ENCODE data around the gene TDRD7.
"Not testable (repeated sequence)": the region's sequence is repeated elsewhere in the genome, so short reads cannot be mapped to it uniquely, and the experiment has no call there.

Gene TDRD7

DNA sequence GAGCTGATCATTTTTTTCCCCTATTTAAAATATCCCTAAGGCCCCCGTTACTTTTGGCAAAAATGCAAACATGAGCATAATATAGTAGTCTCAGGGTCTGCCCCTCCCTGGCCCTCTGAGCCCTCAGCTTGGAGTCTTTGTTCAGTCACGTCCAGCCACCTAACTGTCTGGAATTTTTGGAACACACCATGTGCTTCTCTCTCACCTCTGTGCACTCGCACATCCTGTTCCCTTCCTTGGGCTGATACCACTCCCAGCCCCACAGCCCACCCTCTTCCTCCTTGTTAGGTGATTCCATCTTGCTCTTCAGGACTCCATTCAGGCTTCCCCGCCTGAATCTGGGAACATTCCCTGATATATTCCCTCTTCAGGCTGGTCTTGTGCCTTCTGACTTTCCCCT, 16.0 kb downstream of the TDRD7 start:
- DNase-seq (ENCODE audit: low read depth) = no peak

DNA sequence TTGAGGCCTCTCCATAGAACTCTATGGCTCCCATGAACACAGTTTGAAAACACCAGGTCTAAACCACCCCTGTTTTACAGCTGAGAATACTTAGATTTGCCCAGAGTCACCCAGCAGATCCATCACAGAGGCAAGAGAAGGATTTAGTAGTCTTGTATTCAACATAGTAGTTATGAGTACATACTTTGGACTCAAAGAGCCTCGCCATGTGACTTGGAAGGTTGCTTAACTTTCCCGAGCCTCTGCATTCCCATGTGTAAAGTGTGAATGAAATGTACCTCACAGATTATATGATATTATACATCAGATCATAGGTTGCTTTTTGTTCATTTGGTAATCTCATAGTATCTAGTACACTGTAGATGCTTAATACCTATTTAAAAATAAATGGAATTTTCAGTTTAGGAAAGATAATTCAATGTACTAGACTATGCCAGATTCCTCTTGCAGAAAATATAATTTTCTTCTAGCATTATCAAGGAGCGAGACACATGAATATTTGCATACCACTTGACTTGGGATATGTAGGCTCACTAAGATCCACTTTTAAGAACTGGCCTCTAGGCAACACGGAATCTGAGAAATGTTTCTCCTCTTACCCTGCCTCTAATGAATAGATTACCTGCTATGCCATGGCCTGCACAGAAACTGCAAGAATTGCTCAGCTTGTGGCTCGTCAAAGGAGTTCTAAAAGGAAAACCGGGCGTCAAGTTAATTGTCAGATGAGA, 18.6 kb downstream of the TDRD7 start:
- no peak for DNase-seq (ENCODE audit: low read depth)

DNA sequence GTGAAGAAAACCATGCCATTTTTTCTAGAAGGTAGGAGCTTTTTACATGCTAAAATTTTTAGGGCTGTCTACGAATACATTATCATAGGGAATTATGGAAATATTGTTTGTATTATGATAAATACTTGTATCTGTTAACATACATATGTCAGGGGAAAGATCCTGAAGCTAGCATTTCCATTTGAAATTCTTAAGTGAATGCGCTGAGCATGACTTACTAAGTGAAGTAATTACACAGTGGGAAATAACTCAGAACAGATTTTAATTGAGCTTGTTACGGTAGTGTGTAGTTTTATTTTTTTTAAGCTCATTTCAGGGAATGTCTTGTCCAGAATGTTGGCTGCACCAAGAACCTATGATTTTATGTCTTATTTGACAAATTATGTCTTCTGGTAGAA, 19.1 kb downstream of the TDRD7 start:
- no peak for DNase-seq (ENCODE audit: low read depth)

- DNase-seq (ENCODE audit: low read depth) = no peak
Observed at GRCh38 chr9:97431549-97432143, 19.8 kb downstream of the TDRD7 start.

DNA sequence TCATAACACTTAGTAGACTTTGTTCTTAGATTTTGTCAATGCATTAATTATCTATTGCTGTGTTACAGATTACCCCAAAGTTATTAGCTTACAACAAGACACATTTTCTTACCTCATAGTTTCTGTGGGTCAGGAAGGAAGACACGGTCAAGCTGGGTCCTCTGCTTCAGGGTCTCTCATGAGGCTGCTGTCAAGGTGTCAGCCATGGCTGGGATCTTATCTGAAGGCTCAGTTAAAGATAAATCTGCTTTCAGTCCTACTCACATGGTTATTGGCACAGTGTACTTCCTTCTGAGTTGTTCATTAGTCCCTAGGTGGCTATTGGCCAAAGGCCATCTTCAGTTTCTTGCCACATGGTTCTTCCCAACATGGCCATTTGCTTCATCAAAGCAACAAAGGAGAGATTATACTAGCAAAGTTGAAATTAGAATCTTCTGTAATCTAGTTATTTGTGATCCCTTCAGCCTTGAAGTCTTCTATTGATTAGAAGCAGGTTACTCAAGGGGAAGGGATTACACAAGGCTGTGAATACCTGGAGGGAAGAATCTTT, 25.2 kb downstream of the TDRD7 start:
- DNase-seq (ENCODE audit: low read depth) = no peak

DNA sequence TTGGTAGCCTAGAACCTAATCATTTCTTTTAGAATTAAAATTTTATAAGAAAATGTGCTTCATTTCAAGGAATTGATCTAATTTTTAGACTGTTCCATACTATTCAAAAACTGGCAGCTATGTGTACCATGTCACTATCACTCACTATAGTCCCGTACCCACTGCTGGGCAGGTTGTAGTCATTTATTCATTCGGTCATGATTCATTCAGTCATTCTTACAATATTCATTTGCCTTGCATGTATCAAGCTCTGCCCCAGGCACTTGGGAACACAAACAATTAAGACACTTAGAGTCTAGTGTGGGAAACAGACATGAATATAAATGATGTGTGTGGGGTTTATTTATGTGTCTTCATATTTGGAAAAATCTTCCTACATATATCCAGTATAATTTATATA, 26.4 kb downstream of the TDRD7 start:
- DNase-seq (ENCODE audit: low read depth) = no peak

- DNase-seq (ENCODE audit: low read depth) = no peak
Observed at GRCh38 chr9:97438666-97439065, 26.8 kb downstream of the TDRD7 start.

- no peak for DNase-seq (ENCODE audit: low read depth)
Observed at GRCh38 chr9:97440160-97440559, 28.3 kb downstream of the TDRD7 start.

GRCh38 chr9:97441729-97442128, 29.8 kb downstream of the TDRD7 start:
- DNase-seq (ENCODE audit: low read depth) = no peak

DNA sequence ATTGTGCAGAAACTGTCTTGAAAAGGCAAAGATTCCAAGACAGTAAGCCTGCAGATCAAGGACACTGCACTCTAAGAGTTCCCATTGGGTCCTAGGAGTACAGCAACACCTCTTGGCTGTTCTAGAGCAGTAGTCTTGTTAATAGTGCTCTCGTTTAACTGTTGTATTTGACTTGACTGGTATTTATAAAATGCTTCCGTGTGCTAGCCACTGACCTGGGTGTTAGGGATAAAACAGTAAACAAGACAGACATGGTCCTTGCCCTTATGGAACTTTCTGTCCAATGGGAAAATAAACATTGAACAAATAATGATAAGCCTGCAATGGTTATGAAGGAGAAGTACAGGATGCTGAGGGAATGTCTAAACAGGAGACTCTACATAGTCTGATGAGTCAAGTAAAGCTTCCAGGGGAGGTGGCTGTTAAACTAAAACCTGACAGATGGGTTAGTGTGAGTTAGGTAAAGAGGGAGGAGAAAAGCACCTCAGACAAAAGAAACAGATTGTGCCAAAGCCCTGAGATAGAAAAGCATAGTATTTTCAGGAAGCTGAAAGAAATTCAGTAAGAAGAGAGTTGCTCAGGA, 33.3 kb downstream of the TDRD7 start:
- no peak for DNase-seq (ENCODE audit: low read depth)

GRCh38 chr9:97447001-97447400, 35.1 kb downstream of the TDRD7 start:
- DNase-seq (ENCODE audit: low read depth) = no peak

- not testable (repeated sequence) for DNase-seq (ENCODE audit: low read depth)
Observed at GRCh38 chr9:97453573-97453972, 41.7 kb downstream of the TDRD7 start.

GRCh38 chr9:97456841-97457240, 44.9 kb downstream of the TDRD7 start:
- DNase-seq (ENCODE audit: low read depth) = not testable (repeated sequence)

DNA sequence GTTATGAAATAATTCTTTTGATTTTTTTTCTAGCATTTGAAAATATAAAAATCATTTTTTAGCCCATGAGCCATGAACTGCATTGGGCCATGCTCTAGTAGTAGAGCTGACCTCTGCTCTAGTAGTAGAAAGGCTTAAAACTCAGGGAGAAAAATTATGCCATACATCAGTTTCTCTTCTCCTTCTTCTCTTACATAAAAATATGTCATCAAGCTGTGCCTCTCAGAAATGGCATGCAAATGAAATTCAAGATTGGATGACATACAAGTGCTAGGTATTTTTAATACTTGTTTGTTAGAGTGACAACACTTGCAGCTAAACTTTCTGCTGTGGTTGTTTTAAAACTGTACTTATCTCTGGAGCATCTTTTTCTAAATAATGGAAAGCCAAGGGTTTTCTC, 47.4 kb downstream of the TDRD7 start:
- DNase-seq (ENCODE audit: low read depth) = no peak

DNA sequence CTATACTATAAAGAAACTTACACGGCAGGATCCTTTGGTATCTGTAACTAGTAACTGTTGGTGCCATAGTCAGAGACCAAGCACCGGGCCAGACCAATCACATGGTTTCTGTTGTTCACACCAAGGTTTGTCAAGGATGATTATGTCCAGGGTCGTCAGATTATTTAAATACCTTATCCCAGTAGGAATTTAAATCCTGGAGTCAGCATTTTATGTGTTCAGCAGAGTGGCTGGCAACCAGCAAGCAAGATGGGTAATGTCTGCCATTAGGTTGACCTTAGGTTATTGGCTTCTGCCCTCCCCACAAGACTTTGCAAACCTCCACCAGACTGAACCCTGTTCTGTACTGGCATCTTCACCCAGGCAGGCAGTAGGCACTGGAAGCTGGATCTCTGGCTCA, 50.3 kb downstream of the TDRD7 start:
- DNase-seq (ENCODE audit: low read depth) = no peak

DNA sequence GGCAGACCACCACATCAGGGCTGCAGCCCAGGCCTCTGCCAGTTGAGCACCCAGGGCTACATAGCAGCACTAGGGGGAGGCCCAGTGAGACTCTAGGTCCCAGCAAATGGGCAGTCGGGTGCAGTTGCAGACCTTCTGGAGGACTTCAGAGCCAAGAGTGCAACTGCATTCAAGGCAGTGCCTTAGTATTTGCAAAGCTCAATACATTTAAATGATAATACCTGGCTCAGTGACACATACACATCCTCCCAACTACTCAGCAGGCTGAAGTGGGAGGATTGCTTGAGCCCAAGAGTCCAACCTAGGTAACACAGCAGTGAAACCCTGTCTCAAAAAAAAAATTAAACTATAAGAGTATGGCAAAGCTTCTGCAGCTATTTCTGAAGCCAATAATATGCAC, 51.0 kb downstream of the TDRD7 start:
- no peak for DNase-seq (ENCODE audit: low read depth)

GRCh38 chr9:97468658-97469448, 57.0 kb downstream of the TDRD7 start:
- no peak for DNase-seq (ENCODE audit: low read depth)

DNA sequence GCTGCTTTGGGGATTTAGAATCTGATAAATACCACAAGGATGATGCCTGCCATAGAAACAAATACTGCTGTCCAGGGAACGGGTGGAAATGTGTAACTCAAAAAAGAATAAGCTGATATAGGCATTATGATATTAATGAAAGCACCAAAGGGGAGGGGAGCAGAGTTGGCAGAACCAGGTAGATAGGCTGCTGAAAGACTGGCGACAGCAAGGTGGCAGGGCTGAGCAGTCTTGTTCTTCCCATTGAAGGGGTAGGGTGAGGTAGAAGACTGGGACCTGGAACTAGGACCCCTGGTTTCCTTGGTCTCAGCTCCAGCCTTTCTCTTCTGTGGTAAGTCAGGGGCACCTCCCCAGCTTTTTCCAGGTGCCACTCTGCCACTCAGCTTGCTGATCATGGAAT, 58.2 kb downstream of the TDRD7 start:
- no peak for DNase-seq (ENCODE audit: low read depth)

DNA sequence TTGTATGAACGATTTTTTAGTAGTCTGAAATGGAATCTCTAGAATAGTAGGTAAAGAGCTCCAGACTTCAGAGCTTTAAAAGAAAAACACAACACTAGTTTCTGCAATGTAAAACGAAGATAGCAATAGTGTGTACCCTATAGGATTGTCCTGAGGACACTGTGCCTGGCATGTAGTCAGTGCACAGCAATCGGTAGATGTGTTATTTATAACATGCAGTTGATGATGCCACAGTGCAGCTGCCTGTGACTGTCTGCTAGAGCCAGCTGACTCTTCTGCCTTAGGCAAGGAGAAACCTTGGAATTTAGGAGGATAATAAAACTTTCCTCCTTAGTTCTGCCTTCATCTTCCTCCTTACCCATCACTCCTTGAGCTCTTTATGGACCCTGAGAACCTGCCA, 61.8 kb downstream of the TDRD7 start:
- no peak for DNase-seq (ENCODE audit: low read depth)

DNA sequence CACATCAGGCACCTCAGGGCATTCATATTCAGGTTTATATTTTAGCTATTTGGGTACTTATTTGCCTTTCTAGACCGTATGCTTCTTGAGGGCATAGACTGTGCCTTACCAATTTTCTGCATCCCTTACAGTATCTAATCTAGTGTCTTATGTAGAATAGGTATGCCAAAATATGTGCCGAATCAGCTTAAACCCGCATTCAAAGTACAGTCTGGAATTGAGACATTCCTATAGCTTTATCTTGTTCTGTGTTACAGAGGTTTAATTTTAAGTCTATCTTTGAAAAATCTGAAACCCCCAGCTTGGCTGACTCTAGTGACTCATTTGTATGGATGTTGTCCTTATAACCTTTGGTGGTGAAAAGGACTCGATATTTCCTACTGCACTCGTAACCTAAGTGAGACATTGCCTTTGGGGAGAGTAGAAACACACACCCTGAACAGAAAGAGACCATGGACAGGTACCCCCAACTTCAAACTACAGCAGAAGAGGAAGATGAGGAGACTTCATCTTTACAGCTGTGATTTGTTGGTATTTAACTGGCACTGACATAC, 62.6 kb downstream of the TDRD7 start:
- no peak for DNase-seq (ENCODE audit: low read depth)

GRCh38 chr9:97475059-97475458, 63.2 kb downstream of the TDRD7 start:
- no peak for DNase-seq (ENCODE audit: low read depth)

DNA sequence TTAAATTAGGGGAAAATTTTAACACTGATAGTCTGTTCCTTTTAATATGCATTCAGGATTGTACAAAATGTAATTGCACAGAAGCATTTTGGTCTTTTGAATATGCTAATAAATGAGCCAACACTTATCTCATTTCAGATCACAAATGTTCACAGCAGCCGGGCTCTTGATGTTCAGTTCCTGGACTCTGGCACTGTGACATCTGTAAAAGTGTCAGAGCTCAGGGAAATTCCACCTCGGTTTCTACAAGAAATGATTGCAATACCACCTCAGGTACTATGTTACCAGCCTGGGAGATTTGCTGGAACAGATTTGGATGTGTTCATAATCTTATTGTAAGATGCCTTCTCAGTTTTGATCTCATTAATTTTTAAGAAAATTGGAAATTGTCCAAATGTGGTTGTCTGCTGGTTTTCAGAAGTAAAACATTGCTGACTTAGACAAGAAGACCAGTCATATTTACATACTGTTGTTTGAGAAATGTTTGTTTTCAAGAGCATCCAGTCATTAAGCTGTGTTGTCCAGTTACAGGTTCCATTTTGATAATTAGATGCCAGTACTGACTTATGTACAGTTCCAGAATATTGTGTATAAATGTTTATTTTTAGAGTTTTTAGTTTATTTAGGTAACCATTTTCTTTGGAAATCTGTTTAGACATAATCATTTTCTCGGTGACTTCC, 66.5 kb downstream of the TDRD7 start:
- DNase-seq (ENCODE audit: low read depth) = no peak
